ENCODE measurements around the gene SUMO4.

Gene SUMO4

DNA sequence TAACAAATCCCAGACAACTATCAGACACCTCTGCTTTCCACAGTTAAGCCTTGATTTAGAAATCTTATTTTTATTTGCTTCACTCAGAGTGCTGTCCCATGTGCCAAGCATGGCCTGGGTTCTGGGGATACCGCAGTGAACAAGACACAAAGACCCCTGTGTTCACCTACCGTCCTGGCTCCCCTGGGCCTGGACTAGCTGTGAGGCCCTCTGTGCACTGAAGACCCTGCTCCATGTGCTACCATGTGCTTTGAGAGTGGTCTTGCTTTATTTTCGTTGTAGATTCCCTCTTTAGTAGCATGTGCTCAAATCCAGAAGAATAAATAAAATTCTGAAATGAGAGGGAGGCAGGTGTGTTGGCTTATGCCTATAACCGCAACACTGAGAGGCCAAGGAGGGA lies 22.5 kb downstream of the SUMO4 start:
- TF ChIP-seq ZFX (IDR thresholded peaks at IDR 0.05; ENCODE audit: borderline replicate concordance): no peak
- TF ChIP-seq, protein P1, sequence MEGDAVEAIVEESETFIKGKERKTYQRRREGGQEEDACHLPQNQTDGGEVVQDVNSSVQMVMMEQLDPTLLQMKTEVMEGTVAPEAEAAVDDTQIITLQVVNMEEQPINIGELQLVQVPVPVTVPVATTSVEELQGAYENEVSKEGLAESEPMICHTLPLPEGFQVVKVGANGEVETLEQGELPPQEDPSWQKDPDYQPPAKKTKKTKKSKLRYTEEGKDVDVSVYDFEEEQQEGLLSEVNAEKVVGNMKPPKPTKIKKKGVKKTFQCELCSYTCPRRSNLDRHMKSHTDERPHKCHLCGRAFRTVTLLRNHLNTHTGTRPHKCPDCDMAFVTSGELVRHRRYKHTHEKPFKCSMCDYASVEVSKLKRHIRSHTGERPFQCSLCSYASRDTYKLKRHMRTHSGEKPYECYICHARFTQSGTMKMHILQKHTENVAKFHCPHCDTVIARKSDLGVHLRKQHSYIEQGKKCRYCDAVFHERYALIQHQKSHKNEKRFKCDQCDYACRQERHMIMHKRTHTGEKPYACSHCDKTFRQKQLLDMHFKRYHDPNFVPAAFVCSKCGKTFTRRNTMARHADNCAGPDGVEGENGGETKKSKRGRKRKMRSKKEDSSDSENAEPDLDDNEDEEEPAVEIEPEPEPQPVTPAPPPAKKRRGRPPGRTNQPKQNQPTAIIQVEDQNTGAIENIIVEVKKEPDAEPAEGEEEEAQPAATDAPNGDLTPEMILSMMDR (IDR thresholded peaks at IDR 0.05): no peak
- H3K27ac ChIP-seq: no peak overlapping the region

DNA sequence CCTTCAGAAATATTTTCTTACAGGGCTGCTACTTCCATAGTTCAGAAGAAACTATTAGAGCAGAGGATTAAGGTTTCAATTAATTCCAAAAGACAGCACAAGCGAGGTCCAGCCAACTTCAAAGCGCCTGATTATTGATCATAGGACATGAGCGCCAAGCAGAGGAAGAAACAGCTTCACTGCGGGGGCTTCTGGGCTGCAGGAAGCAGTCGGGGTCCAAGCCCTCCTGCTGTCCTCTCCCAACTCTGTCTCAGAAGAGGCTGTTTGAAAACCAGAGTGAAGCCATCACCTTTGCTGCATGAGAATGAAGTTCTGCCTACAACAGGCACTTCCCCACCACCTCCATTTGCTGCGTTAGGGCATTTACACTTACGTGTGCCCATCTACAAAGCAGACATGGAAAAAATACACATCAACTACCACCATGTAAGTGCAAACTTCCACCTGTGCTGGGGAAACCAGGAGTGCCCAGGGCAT lies 23.9 kb downstream of the SUMO4 start:
- no peak overlapping the region for H3K27ac ChIP-seq
- no peak for TF ChIP-seq ZFX (IDR thresholded peaks at IDR 0.05; ENCODE audit: borderline replicate concordance)
- TF ChIP-seq, protein P1 (IDR thresholded peaks at IDR 0.05): no peak

DNA sequence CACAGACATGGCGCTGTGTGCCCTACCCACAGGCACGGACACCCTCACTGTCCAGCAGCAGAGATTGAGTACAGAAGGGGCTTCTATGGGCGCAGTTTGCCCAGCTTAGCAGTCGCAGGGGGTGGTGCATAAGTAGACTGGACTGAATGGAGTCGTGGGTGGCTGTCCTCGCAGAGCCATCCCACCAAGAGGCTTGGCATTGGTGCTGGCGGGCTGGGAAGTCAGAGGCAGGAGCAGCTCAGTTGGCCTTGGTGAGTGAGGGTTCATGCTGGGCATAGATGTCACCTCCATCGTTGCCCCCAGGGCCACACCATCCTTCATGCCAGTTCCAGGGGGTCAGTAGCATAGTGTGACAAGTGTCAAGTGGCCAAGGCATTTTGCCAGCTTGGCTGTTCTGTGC lies 25.2 kb downstream of the SUMO4 start:
- no peak overlapping the region for H3K27ac ChIP-seq
- TF ChIP-seq ZFX (IDR thresholded peaks at IDR 0.05; ENCODE audit: borderline replicate concordance): no peak
- TF ChIP-seq, protein P1 (IDR thresholded peaks at IDR 0.05): no peak

DNA sequence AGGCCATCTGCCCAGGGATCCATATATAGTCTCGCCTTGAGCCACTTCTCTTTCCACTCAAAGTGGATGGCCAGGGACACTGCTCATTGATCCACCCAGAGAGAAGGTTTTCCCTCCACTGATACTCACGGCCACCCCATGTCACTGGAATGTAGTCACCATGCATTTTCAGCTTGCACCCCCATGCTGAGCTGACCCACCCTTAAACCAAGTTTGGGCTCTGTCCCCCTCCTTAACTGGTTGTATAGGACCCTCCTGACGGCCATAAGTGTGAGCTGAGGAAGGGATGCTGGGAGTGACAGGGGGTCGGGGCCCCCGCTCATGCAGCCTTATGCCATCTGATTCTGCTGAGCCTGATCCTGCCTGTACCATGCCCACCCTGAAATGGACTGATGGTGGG lies 25.7 kb downstream of the SUMO4 start:
- H3K27ac ChIP-seq: no peak overlapping the region
- TF ChIP-seq, protein P1 (IDR thresholded peaks at IDR 0.05): no peak
- no peak for TF ChIP-seq ZFX (IDR thresholded peaks at IDR 0.05; ENCODE audit: borderline replicate concordance)

DNA sequence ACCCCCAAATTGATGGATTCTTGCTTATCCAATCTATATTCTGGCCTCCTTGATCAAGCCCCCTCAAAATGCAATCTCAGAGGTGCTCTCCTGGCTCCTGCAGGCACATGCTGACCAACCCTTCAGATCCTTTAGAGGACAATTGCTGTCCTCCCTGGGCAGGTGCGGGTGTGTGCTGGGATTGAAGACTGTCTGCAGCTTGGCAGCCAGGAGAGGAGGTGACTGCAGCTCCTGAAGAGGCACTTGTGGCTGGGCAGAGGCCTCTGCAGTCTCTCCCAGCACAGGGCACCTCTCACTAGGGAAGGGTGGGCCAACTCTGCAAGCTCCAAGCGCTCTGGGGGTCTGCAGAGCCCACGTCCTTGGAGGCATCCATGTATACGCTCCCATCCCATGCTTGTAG lies 28.5 kb downstream of the SUMO4 start:
- no peak overlapping the region for H3K27ac ChIP-seq
- no peak for TF ChIP-seq ZFX (IDR thresholded peaks at IDR 0.05; ENCODE audit: borderline replicate concordance)

DNA sequence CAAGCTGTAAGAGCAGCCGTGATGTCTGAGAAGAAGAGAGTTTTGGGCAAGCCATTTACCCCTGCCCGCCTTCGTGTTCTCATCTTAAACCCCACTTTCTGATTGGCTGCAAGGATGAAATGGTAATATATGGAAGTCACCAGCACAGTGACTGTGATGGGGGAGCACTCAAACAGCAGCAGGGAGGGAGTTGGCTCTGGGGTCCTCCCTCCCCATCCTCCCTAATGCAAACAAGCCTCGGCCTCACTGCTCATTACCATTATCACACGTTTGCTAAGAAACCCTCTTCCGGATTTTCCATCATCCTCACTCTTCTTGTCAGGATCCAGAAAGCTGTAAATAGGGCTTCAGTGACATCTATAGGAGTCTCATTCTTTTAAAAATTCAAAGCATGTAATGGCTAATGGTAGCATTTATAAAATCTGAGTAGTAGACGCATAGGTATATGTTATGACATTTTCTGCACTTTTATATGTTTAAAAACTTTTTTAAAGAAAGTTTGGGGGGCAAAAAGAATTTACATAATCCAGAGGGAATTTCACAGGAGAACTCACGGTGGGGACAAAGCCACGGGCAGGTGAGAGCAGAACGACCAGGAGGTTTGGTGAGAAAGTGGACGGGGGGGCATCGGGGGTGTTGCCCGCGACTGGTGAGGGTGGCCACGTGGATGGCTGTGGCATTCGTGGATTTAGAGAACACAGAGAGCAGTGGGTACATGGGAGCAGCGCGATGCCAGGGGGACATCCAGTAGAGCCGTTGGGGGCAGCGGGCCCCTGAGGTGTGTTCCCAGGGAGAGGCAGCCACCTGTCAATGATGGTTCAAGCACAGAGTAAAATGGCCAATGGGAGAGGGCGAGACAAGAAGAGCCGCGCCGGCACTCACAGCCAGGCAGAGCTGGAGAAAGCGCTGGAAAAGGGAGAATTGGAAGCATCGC lies 29.6 kb downstream of the SUMO4 start:
- H3K27ac ChIP-seq: no peak overlapping the region
- TF ChIP-seq, protein P1 (IDR thresholded peaks at IDR 0.05): no peak
- TF ChIP-seq ZFX (IDR thresholded peaks at IDR 0.05; ENCODE audit: borderline replicate concordance): no peak

DNA sequence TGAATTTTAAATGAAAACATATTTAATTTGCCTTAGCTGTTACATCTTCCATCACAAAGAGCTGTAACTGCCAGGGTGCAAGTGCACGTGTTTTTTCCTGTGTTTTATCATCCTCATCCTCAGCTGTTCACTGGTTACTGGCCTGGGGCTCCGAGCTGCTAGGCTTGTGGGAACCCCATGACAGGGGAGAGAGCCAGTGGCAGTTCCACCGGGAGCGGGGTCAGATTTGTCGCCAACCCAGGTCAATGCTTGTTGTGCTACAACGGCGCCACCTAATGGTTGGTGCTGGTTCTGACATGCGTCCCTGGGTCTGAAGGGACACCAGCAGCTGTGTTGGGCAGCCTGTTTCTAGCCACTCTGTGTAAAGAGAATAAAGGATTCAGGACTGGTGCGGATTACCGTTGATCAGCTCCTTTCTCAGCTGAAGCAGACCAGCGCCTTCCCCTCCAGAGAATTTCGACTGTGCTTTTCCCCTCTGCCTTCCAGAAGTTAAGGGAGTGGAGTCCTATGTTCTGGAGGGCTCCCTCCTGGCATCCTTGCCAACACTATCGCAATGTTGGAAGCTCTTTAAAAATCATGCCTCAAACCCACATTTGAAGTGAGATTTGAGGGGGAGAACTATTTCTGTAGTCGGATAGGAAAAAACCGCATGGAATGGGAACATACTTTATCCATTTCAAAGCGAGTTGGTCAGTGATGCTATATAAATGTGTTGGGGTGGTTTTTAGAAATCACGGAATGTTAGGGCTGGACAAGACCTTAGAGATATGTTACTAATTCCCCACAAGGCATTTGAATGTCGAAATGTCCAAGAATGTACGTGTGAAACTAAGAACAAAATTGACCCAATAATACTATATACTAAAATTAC lies 32.1 kb downstream of the SUMO4 start:
- TF ChIP-seq, protein P1 (IDR thresholded peaks at IDR 0.05): peak; percentile 90
- TF ChIP-seq ZFX (IDR thresholded peaks at IDR 0.05; ENCODE audit: borderline replicate concordance): no peak
- H3K27ac ChIP-seq: no peak overlapping the region

All from 22Rv1 (cell line).